HG02623 (cell line): ENCODE data around the gene GBA2.

ENCODE experiments used
- ATAC-seq: cut with Tn5 transposase; IDR thresholded peaks from one replicate; pipeline ENCODE4 v1.9.1; 2021; ENCODE audit warnings: moderate library complexity; ENCODE audit not compliant: unreplicated experiment

Gene GBA2

DNA sequence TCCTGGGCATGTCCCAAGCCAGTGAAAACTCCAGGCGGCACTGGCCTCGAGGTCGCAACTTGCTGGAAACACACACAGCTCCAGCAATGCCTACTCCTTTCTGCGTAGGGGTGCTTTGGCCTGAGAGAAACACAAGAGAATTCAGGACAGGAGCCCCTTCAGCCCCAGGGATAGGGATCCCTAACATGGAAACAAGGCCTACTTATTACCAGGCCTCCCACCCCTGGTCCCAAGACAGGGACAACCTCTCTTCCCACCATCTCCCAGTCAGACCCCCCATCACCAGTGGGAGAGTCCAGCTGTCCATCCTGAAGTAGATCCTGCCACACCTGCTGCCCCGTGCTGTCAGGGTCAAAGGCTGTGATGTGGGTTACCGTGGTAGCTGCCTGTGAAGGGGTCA is 8.8 kb downstream of the GBA2 start:
- ATAC-seq = no peak

DNA sequence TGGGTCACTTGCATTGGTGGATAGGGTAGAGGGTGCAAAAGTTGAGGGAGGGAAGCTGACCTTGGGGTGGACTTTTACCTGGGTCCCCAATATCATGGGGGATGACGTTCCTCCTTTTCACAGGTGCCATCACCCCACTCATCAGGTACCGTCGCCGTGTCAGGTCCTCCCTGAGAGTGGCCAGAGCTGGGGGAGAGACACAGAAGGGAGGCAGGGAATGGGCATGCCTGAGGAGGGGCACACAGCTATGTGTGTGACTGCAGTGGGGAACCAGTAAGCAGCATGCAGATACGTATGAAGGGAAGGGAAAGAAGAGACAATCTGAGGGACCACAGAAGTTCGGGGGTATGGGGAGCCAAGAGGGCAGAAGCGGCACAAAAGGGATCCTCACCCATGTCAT is 10.1 kb downstream of the GBA2 start:
- ATAC-seq = no peak

DNA sequence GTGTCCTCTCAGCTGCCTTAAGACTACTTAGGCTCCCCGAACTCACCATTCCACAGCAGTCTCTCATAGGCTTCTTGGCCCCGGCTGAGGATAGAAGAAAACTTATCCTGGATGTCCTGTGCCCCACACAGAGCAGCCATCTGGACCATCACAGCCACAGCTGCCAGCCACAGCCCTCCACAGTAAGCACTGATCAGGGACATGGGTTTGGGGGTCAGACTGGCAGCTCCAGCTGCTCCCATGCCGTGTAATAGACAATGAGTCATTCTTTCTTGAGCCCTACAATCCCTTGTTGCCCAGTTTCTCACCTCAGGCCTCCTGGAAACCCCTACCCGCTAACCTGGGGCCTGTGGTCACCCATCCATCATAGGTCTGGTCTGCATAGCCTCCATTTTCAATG is 10.8 kb downstream of the GBA2 start:
- no peak for ATAC-seq

- no peak for ATAC-seq
Measured at GRCh38 chr9:35737143-35737542, 11.9 kb downstream of the GBA2 start.

GRCh38 chr9:35736201-35736633 is 12.8 kb downstream of the GBA2 start:
- no peak for ATAC-seq

DNA sequence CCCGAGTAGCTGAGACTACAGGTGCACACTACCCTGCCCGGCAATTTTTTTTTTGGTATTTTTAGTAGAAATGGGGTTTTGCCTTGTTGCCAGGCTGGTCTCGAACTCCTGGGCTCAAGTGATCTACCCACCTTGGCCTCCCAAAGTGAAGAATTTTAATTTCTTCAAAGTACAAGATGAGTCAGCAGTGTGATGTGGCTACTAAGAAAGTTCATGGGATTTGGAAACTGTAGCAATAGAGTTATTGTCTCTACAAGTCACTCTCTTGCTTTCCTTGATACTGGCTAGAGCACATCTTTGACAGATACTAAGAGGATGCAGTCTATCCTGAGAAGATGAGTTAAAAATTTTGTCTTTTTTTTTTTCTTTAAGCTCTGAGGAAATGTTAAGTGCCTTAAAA is 14.9 kb downstream of the GBA2 start:
- ATAC-seq = no peak

- no peak for ATAC-seq
Measured at GRCh38 chr9:35732800-35733541, 16.1 kb downstream of the GBA2 start.

DNA sequence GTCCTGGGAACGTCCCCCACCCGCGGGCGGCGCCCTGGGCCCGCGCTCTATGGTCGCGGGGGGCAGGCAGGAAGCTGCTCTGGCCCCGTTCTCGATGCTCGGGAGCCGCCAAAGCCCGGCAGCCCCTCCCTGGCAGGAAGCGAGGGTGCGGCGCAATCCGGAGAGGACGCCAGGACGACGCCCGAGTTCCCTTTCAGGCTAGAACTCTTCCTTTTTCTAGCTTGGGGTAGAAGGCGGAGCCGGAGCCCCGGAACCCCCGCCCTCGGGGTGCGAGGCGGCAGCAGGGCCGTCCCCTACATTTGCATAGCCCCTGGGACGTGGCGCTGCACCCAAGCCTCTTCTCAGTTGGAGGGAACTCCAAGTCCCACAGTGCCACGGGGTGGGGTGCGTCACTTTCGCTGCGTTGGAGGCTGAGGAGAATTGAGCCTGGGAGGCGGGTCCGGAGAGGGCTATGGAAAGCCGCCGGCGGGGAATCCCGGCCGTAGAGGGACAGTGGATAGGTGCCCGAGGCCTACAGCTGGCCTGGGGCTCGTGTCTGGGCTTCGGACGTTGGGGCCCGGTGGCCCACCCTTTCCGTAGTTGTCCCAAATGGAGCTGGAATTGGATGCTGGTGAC is 16.7 kb downstream of the GBA2 start, which contains the start of the genes CREB3 and TLN1:
Gene CREB3 (plus strand): TSS at position 482 of the 615 bp plus-strand sequence. CDS start 107 bp downstream, at position 589.
Gene TLN1 (minus strand): TSS at position 11 of the 615 bp plus-strand sequence. CDS start 6,501 bp downstream, outside the sequence.
- peak; percentile 75 for ATAC-seq

DNA sequence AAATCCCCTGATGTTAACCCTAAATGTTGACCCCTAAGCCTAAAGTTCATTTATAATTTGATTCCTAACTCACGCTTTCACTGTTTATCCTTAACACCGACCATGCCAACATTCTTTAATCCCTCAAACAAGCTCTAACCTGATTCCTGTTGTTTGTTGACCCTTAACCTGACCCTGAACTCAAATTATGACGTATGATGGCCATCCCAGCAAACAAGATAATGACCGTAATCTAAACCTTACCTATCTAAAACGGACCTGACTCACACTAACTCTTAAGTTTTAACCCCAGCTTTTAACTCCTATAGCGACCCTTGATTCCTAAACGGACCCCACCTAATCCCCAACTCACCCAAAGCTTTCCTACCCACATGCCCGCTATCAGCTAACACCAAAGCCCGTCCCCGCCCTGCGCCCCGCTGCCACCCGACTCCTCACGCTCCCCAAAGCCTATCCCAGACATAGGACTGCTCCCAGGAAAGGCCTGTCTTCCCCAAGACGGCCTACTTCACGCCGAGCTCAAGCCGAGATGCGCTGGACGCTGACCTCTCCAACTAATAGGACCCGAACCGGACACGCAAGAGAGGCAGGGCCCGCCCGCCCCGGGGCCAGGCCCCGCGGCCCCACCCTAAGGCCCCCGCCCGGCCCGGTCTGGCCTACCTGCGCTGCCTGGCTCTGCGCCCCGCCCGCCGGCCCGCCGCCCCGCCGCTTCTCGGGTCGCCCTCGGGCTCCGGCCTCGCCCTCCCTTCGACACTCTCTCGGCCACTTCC is 17.4 kb downstream of the GBA2 start:
- ATAC-seq = no peak

- ATAC-seq = no peak
Measured at GRCh38 chr9:35730486-35730854, 18.6 kb downstream of the GBA2 start.

GRCh38 chr9:35729700-35730485 is 19.1 kb downstream of the GBA2 start:
- ATAC-seq = no peak

- no peak for ATAC-seq
Measured at GRCh38 chr9:35729101-35729500, 19.9 kb downstream of the GBA2 start.

DNA sequence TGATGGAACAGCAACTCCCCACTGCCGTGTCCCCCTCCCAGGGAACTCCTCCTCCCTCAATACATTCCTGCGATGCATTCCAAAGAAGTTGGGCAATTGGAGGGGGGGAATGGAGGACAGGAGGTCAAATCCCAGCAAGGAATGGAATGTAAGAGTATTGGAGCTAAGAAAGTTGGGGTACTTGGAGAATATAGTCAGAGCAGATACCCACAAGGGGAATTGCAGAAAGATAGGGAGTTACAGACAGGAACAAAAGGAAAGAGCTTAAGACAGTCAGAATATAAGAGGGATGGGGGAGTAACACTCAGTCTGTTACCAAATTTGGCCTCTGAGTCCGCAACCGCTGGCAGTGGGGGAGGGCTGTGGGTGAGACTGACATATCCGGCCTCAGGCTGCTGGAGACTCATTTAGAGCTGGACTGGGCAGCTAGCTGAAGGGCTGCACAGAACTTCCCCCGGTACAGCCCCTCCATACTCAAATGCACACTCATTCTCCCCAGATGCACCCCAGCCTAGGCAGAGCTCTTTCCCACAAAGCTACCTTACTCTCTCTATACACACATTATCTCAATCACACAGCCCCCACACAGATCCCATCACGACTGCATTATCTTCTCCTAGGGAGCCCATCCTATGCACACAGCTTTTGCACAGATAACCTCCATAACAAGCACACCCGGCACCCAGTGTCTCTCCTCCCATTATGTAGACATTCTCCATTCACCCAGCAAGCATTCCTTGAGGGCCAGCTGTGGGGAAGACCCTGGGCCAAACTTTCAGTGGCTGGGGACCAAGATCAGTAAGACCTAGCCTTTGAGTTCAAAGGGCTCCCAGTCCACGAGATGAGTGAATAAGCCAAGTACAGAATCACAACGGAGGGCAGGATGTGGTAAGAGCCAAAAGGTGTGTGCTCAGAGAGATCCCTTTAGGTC is 20.7 kb downstream of the GBA2 start:
- no peak for ATAC-seq

- no peak for ATAC-seq
Measured at GRCh38 chr9:35727676-35728040, 21.4 kb downstream of the GBA2 start.

DNA sequence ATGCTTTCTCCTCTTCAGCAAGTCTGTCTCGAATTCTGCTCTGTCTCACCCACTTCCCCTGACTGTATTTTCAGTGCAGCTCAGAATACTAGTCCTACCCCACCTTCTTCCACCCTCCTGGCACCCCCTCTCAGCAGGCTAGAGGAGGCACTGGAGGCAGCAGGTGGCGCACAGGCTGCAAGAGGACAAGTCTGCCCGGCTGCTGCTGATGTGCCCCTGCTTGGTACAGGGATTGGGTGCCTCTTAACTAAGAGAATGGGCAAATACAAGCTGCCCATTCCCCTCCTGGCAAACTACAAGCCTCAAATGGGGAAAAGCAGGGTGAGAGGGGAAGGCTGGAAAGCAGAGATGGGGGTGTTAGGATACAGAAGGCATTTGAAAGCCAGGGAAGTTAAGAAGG is 22.1 kb downstream of the GBA2 start:
- peak; percentile 37 for ATAC-seq

DNA sequence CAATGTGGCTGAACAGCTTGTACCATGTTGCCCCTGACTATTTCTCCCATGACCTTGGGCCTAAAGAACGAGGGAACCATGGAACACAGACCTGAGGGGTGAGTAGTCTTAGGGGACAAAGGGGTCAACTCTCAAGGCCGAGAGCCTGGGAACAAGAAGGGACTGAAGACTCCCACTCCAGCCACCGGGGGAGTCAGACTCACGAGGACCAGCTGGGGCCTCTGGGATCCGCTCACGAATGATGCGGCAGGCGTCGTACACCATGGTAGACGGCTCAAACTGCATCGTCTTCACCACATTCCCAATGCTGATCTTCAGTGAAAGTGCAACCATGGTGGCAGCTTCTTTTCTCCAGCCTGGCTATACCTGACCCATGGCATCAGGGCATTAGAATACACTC is 23.7 kb downstream of the GBA2 start:
- no peak for ATAC-seq

- ATAC-seq = no peak
Measured at GRCh38 chr9:35723908-35724307, 25.1 kb downstream of the GBA2 start.

DNA sequence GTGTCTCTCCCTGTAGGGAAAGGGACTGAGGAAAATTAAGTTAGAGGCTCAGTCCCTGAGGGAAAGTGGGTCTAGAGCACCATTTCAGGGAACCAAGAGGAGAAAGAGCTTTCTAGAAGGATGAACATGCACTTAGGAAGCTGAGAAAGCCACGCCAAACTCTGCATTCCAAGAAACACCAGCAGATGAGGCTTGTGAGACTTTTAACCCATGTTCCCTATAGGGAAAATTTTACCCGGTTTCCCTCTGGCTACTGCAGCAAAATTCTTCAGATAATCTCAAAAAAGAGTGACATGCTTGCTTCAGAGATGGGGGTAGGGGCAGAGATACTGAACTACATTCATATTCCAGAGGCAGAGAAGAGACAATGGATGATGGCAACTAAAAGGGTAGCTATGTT is 25.6 kb downstream of the GBA2 start:
- ATAC-seq = no peak

DNA sequence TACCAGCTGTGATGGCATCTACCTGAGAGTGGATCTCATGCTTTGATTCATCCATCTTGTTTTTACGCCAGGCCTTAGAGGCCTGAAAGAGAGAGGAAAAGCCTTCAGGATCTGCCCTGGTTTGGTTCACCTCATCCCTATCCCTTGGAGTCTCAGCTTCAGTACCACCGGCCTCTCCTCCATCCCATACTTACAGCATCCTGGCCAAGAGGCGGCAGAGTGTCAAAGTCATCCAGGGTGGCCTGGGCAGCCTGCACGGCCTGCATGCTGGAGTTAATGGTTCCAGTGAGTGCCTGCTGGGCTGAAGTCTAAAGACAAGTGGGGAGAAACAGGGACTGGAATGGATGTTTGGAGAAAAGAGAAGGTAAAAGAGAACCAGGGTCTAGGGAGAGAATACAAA is 29.5 kb downstream of the GBA2 start:
- no peak for ATAC-seq
